NCI-H2171 (cell line): ENCODE data around the gene SPOCK1.

Experiments used
- DNase-seq: peaks from one replicate; lab custom pipeline; 2025; lab: John Stamatoyannopoulos, UW

Gene SPOCK1

GRCh38 chr5:137442660-137443059 is 56.5 kb downstream of the SPOCK1 start:
- no peak for DNase-seq

DNA sequence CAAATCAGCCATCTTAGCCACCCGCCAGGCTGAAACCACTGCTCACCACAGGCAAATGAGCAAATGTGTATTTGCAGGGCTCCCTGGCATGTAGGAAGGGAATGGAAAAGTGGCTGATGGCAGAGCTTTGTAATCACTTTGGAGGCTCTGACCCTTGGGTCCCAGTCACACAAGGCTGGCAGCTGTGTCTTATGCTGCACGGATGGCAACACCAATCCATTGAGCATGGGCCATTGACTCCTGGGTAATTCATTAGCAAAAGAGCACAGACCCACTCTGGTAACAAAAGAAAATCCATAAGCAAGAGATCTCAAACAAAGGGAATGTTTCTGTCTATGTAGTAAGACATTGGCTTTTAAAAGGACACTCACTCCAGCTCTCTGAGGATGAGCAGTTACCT is 57.6 kb downstream of the SPOCK1 start:
- DNase-seq: no peak

GRCh38 chr5:137440795-137441194 is 58.3 kb downstream of the SPOCK1 start:
- DNase-seq: no peak

GRCh38 chr5:137439645-137440044 is 59.5 kb downstream of the SPOCK1 start:
- no peak for DNase-seq

GRCh38 chr5:137438932-137439331 is 60.2 kb downstream of the SPOCK1 start:
- DNase-seq: no peak

DNA sequence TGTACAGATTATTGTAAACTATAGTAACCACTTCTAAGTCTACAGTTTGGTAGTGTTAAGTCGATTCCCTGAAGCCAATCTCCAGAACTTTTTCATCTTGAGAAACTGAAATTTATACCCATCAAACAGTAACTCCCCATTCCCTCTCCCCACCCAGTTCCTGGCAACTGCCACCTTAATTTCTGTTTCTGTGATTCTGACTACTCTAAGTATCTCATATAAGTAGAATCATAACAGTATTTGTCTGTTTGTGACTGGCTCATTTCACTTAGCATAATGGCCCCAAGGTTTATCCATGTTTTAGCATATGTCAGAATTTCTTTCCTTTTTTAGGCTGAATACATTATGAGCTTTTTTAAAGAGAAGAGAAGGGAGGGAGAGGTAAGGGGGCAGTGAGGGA is 61.4 kb downstream of the SPOCK1 start:
- DNase-seq: no peak

GRCh38 chr5:137433539-137433938 is 65.6 kb downstream of the SPOCK1 start:
- no peak for DNase-seq

- DNase-seq: no peak
Observed at GRCh38 chr5:137432376-137432775, 66.8 kb downstream of the SPOCK1 start.

- no peak for DNase-seq
Observed at GRCh38 chr5:137431051-137431450, 68.1 kb downstream of the SPOCK1 start.

GRCh38 chr5:137415231-137415681 is 83.9 kb downstream of the SPOCK1 start:
- DNase-seq: no peak

GRCh38 chr5:137414112-137414755 is 84.9 kb downstream of the SPOCK1 start:
- no peak for DNase-seq

DNA sequence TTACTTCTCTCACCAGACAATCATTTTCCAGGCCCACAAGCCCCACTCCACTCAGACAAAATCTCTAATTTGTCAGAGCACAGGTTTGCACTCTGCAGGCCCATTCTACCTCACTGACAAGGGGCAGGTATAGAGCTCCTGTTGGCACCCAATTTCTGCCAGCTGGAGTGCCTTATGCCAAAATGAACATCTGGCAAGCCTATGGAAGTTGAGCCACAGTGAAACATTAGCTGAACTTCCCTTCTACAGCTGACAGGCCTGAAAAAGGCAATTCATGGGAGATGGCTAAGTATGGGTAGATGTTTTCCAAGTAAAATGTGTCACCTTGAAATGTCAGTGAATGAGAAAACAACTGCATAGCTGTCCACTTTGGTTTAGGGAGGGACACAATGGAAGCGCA is 87.0 kb downstream of the SPOCK1 start:
- peak; percentile 6 for DNase-seq

- no peak for DNase-seq
Observed at GRCh38 chr5:137410234-137411010, 88.7 kb downstream of the SPOCK1 start.

GRCh38 chr5:137409736-137410135 is 89.4 kb downstream of the SPOCK1 start:
- no peak for DNase-seq

DNA sequence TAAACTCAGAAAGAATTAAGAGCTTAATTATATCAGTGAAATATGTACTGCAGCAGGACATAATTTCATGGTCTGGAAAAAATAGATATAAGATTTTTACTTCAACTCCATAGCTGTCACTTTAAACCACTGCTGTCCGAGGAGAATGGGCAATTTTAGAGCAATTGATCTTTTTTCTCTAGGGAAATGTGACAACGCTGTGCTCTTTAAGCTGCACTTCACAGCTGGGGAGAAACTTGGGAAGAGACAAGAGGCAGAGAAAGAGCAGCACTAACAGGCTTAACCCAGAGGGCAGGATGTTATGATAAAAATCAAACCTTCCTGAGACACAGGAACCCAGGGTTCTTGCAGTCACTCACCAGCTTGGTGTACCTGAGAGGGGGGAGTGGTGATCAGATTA is 92.0 kb downstream of the SPOCK1 start:
- DNase-seq: no peak

DNA sequence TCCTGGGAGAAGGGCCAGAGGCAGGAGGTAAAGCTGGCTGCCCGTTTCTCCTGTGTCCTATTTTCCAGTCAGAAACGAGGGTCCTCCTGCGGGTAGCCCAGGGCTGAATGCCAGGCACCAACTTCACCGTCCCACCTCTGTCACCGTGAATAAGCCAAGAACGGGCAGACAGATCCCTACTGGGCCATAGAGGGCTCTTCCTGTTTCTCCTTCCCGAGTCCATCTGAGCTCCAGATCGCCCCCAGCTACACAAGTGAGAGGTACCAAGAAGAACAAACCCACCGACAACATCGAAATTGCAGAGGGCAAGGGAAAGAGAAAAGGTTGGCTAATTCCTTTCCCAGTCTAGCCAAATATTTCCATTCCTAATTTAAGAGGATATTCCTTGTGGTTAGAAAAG is 93.7 kb downstream of the SPOCK1 start:
- no peak for DNase-seq

DNA sequence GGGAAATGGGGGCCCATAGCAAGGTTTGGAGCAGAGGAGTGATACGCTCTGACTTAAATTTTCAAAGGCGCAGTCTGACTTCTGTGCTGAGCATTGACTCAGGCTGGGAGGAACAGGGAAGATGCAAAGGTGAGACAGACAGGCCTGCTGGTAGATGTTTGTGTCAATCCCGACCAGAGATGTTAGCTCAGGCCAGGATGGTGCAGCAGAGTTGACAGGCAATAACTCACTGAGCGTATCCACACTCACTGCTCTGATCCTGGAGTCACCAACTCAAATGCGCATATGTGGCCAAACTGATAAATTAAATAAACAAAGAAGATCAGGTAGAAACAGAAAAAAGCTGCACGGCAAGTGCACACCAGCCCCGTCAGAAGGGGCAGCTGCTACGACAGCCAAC is 95.3 kb downstream of the SPOCK1 start:
- DNase-seq: no peak

GRCh38 chr5:137402436-137403187 is 96.5 kb downstream of the SPOCK1 start:
- no peak for DNase-seq

DNA sequence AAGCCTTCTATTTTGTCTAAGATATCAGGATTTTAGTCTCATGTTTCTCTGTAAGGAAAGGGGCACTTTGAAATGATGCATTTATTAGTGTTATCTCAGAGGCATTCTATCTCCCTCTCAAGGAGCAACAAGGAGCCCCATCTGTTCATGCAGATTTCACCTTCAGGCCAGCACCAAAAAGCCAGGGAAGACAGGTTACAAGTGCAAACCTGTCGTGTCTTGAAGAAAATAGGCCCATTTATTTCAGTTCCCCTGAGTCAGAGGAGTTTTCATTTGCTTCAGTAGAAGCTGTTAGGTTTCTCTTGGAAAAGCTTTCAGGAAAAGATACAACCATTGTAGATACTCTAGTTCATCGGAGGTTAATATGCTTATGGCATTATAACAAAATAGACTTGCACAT is 97.2 kb downstream of the SPOCK1 start:
- DNase-seq: peak; percentile 56

DNA sequence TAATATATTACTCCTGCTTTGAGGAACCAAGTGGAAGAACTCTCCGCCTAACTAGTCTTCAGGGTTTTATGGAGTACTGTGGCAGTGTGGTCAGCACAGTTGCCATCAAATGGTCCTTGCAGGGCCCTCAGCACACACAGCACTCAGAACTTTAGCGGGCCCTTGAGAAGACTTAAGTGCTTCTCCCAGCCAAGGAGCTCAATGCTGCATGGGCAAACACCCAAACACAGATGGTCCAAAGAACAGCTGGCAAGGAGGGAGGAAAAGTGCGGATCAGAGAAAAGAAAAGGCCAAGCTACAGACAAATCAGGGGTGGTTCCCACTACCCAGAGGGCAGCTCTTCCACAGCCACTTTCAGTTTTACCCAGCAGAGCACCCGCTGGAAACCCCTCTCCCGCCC is 98.6 kb downstream of the SPOCK1 start:
- DNase-seq: no peak

- no peak for DNase-seq
Observed at GRCh38 chr5:137399911-137400310, 99.2 kb downstream of the SPOCK1 start.

DNA sequence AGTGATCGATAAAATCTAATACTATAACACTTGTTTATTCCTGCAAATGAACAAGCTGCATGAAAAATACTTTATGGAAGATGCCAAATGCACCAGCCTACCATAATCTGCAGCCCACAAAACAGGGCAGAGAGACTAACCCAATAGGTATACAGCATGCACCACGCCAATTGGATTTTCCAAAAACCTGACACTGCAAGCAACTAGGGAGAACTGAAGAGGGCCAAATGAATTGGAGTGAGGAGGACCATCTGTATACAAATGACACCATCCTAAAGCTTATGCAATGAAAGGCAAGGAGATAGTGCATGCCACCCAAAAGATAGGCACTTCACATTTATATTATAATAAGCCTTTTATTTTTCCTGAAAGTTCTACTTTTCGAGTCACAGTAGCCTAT is 100.4 kb downstream of the SPOCK1 start:
- DNase-seq: no peak

- no peak for DNase-seq
Observed at GRCh38 chr5:137398154-137398553, 101.0 kb downstream of the SPOCK1 start.
